ENCODE data around the gene PYGO1.
"Not testable (repeated sequence)": the region's sequence is repeated elsewhere in the genome, so short reads cannot be mapped to it uniquely, and the experiment has no call there.

PYGO1 gene

GRCh38 chr15:55606214-55606613 is 18.1 kb upstream of the PYGO1 start:
- no peak overlapping the region for H2AK5ac ChIP-seq (ENCODE audit: low read length)
- no peak overlapping the region for H2BK5ac ChIP-seq (ENCODE audit: low read length)
- H2BK120ac ChIP-seq (ENCODE audit: low read depth, low read length) = no peak overlapping the region
- H3K36me3 ChIP-seq (ENCODE audit: control insufficient read depth, insufficient read depth, low read length) = no peaks in the 10 kb centered on the region
- no peak overlapping the region for H3K27ac ChIP-seq (ENCODE audit: low read depth, low read length)
- no peaks in the 10 kb centered on the region for H3K27me3 ChIP-seq (ENCODE audit: insufficient read depth, low read length, poor library complexity)
- H3K9ac ChIP-seq (ENCODE audit: low read length) = no peak overlapping the region
- no peak overlapping the region for H4K8ac ChIP-seq (ENCODE audit: low read depth, low read length)
- H4K5ac ChIP-seq (ENCODE audit: low read length) = no peak overlapping the region
- no peaks in the 10 kb centered on the region for H3K4me1 ChIP-seq (ENCODE audit: control insufficient read depth, low read depth, low read length)
- H2BK15ac ChIP-seq (replicated peaks; ENCODE audit: low read depth) = no peak overlapping the region
- H3K4ac ChIP-seq (ENCODE audit: low read depth, low read length) = no peak overlapping the region
- no peaks in the 10 kb centered on the region for H3K79me1 ChIP-seq (ENCODE audit: low read length)
- no peak overlapping the region for H3K56ac ChIP-seq (ENCODE audit: low read length)
- no peak overlapping the region for H3K4me2 ChIP-seq (ENCODE audit: low read length)
- no peak overlapping the region for H3K4me3 ChIP-seq (ENCODE audit: low read length)
- DNase-seq = no peak
- WGBS (ENCODE audit: extremely low coverage, insufficient coverage, low lambda C conversion rate) = no CpG with 5 or more reads among the region's 5 CpGs
- no peak overlapping the region for H3K18ac ChIP-seq (ENCODE audit: low read length)
- no peak overlapping the region for H3K23ac ChIP-seq (ENCODE audit: low read length)
- H3K79me2 ChIP-seq (ENCODE audit: control insufficient read depth, insufficient read depth, low read length) = no peaks in the 10 kb centered on the region

GRCh38 chr15:55601374-55601773 is 13.2 kb upstream of the PYGO1 start:
- Histone ChIP-seq H2AK5ac (ENCODE audit: low read length) (no peak overlapping the region), H3K4me1 (ENCODE audit: control insufficient read depth, low read depth, low read length) (no peaks in the 10 kb centered on the region), H3K23ac (ENCODE audit: low read length) (no peak overlapping the region), H2BK120ac (ENCODE audit: low read depth, low read length) (no peak overlapping the region), H3K4me3 (ENCODE audit: low read length) (no peak overlapping the region), H3K79me1 (ENCODE audit: low read length) (no peaks in the 10 kb centered on the region), H3K27me3 (ENCODE audit: insufficient read depth, low read length, poor library complexity) (no peaks in the 10 kb centered on the region), H3K79me2 (ENCODE audit: control insufficient read depth, insufficient read depth, low read length) (no peaks in the 10 kb centered on the region), H3K9ac (ENCODE audit: low read length) (no peak overlapping the region), H2BK15ac (replicated peaks; ENCODE audit: low read depth) (no peak overlapping the region), H4K8ac (ENCODE audit: low read depth, low read length) (no peak overlapping the region), H3K56ac (ENCODE audit: low read length) (no peak overlapping the region), H4K5ac (ENCODE audit: low read length) (no peak overlapping the region), H2BK5ac (ENCODE audit: low read length) (no peak overlapping the region), H3K4me2 (ENCODE audit: low read length) (no peak overlapping the region), H3K4ac (ENCODE audit: low read depth, low read length) (no peak overlapping the region), H3K36me3 (ENCODE audit: control insufficient read depth, insufficient read depth, low read length) (no peaks in the 10 kb centered on the region), H3K18ac (ENCODE audit: low read length) (no peak overlapping the region), H3K27ac (ENCODE audit: low read depth, low read length) (no peak overlapping the region)
- WGBS (ENCODE audit: extremely low coverage, insufficient coverage, low lambda C conversion rate) = no CpG with 5 or more reads among the region's 5 CpGs
- no peak for DNase-seq

GRCh38 chr15:55599439-55599838 is 11.3 kb upstream of the PYGO1 start:
- no peak overlapping the region for H3K23ac ChIP-seq (ENCODE audit: low read length)
- no peak overlapping the region for H3K4ac ChIP-seq (ENCODE audit: low read depth, low read length)
- H4K8ac ChIP-seq (ENCODE audit: low read depth, low read length) = no peak overlapping the region
- no peak overlapping the region for H2BK120ac ChIP-seq (ENCODE audit: low read depth, low read length)
- H3K27ac ChIP-seq (ENCODE audit: low read depth, low read length) = no peak overlapping the region
- H3K79me1 ChIP-seq (ENCODE audit: low read length) = no peaks in the 10 kb centered on the region
- H2AK5ac ChIP-seq (ENCODE audit: low read length) = no peak overlapping the region
- H4K5ac ChIP-seq (ENCODE audit: low read length) = no peak overlapping the region
- no peak overlapping the region for H2BK15ac ChIP-seq (replicated peaks; ENCODE audit: low read depth)
- H3K36me3 ChIP-seq (ENCODE audit: control insufficient read depth, insufficient read depth, low read length) = no peaks in the 10 kb centered on the region
- no peak overlapping the region for H2BK5ac ChIP-seq (ENCODE audit: low read length)
- H3K18ac ChIP-seq (ENCODE audit: low read length) = no peak overlapping the region
- H3K4me1 ChIP-seq (ENCODE audit: control insufficient read depth, low read depth, low read length) = no peaks in the 10 kb centered on the region
- H3K4me2 ChIP-seq (ENCODE audit: low read length) = no peak overlapping the region
- whole genome bisulfite sequencing (ENCODE audit: extremely low coverage, insufficient coverage, low lambda C conversion rate) = no CpG with 5 or more reads among the region's 3 CpGs
- H3K4me3 ChIP-seq (ENCODE audit: low read length) = no peak overlapping the region
- no peak for DNase-seq
- no peak overlapping the region for H3K9ac ChIP-seq (ENCODE audit: low read length)
- no peaks in the 10 kb centered on the region for H3K79me2 ChIP-seq (ENCODE audit: control insufficient read depth, insufficient read depth, low read length)
- no peak overlapping the region for H3K56ac ChIP-seq (ENCODE audit: low read length)
- H3K27me3 ChIP-seq (ENCODE audit: insufficient read depth, low read length, poor library complexity) = no peaks in the 10 kb centered on the region

- not testable (repeated sequence) for H4K5ac ChIP-seq (ENCODE audit: low read length); H3K79me1 ChIP-seq (ENCODE audit: low read length); H3K4me2 ChIP-seq (ENCODE audit: low read length); H3K27me3 ChIP-seq (ENCODE audit: insufficient read depth, low read length, poor library complexity); H3K23ac ChIP-seq (ENCODE audit: low read length); H4K8ac ChIP-seq (ENCODE audit: low read depth, low read length); H3K27ac ChIP-seq (ENCODE audit: low read depth, low read length); H2BK5ac ChIP-seq (ENCODE audit: low read length); H3K4me3 ChIP-seq (ENCODE audit: low read length); DNase-seq; H3K9ac ChIP-seq (ENCODE audit: low read length); H2BK120ac ChIP-seq (ENCODE audit: low read depth, low read length); H3K4me1 ChIP-seq (ENCODE audit: control insufficient read depth, low read depth, low read length); H2AK5ac ChIP-seq (ENCODE audit: low read length); H3K18ac ChIP-seq (ENCODE audit: low read length); H2BK15ac ChIP-seq (replicated peaks; ENCODE audit: low read depth); H3K79me2 ChIP-seq (ENCODE audit: control insufficient read depth, insufficient read depth, low read length); H3K4ac ChIP-seq (ENCODE audit: low read depth, low read length); H3K56ac ChIP-seq (ENCODE audit: low read length); H3K36me3 ChIP-seq (ENCODE audit: control insufficient read depth, insufficient read depth, low read length)
- WGBS (ENCODE audit: extremely low coverage, insufficient coverage, low lambda C conversion rate) = no CpG with 5 or more reads among the region's 1 CpG
Measured at GRCh38 chr15:55593019-55593418, 4.9 kb upstream of the PYGO1 start.

- Histone ChIP-seq H3K36me3 (ENCODE audit: control insufficient read depth, insufficient read depth, low read length) (no peaks in the 10 kb centered on the region), H2AK5ac (ENCODE audit: low read length) (no peak overlapping the region), H3K79me2 (ENCODE audit: control insufficient read depth, insufficient read depth, low read length) (no peaks in the 10 kb centered on the region), H3K4me2 (ENCODE audit: low read length) (no peak overlapping the region), H2BK15ac (replicated peaks; ENCODE audit: low read depth) (no peak overlapping the region), H3K79me1 (ENCODE audit: low read length) (no peaks in the 10 kb centered on the region), H3K4me1 (ENCODE audit: control insufficient read depth, low read depth, low read length) (no peaks in the 10 kb centered on the region), H2BK5ac (ENCODE audit: low read length) (no peak overlapping the region), H3K4me3 (ENCODE audit: low read length) (no peak overlapping the region), H3K27me3 (ENCODE audit: insufficient read depth, low read length, poor library complexity) (peaks cover 16% of the 10 kb centered on the region), H2BK120ac (ENCODE audit: low read depth, low read length) (no peak overlapping the region), H3K23ac (ENCODE audit: low read length) (no peak overlapping the region), H3K18ac (ENCODE audit: low read length) (no peak overlapping the region), H3K56ac (ENCODE audit: low read length) (no peak overlapping the region), H4K8ac (ENCODE audit: low read depth, low read length) (no peak overlapping the region), H3K27ac (ENCODE audit: low read depth, low read length) (no peak overlapping the region), H3K4ac (ENCODE audit: low read depth, low read length) (no peak overlapping the region), H4K5ac (ENCODE audit: low read length) (no peak overlapping the region), H3K9ac (ENCODE audit: low read length) (no peak overlapping the region)
- no CpG with 5 or more reads among the region's 3 CpGs for WGBS (ENCODE audit: extremely low coverage, insufficient coverage, low lambda C conversion rate)
- peak; percentile 42 for DNase-seq
Measured at GRCh38 chr15:55590788-55591187, 2.6 kb upstream of the PYGO1 start.

- no peaks in the 10 kb centered on the region for H3K36me3 ChIP-seq (ENCODE audit: control insufficient read depth, insufficient read depth, low read length)
- no peak overlapping the region for H3K4me2 ChIP-seq (ENCODE audit: low read length)
- H3K27ac ChIP-seq (ENCODE audit: low read depth, low read length) = no peak overlapping the region
- no peak overlapping the region for H3K23ac ChIP-seq (ENCODE audit: low read length)
- H3K4ac ChIP-seq (ENCODE audit: low read depth, low read length) = no peak overlapping the region
- H4K8ac ChIP-seq (ENCODE audit: low read depth, low read length) = no peak overlapping the region
- peak overlapping the region; percentile 20 for H3K4me3 ChIP-seq (ENCODE audit: low read length)
- no peaks in the 10 kb centered on the region for H3K79me2 ChIP-seq (ENCODE audit: control insufficient read depth, insufficient read depth, low read length)
- H3K4me1 ChIP-seq (ENCODE audit: control insufficient read depth, low read depth, low read length) = no peaks in the 10 kb centered on the region
- no peak overlapping the region for H3K18ac ChIP-seq (ENCODE audit: low read length)
- no CpG with 5 or more reads among the region's 10 CpGs for WGBS (ENCODE audit: extremely low coverage, insufficient coverage, low lambda C conversion rate)
- H3K79me1 ChIP-seq (ENCODE audit: low read length) = no peaks in the 10 kb centered on the region
- no peak overlapping the region for H2AK5ac ChIP-seq (ENCODE audit: low read length)
- no peak overlapping the region for H2BK120ac ChIP-seq (ENCODE audit: low read depth, low read length)
- H3K56ac ChIP-seq (ENCODE audit: low read length) = no peak overlapping the region
- no peak overlapping the region for H2BK5ac ChIP-seq (ENCODE audit: low read length)
- H3K27me3 ChIP-seq (ENCODE audit: insufficient read depth, low read length, poor library complexity) = peaks cover 16% of the 10 kb centered on the region
- DNase-seq = no peak
- H3K9ac ChIP-seq (ENCODE audit: low read length) = no peak overlapping the region
- H2BK15ac ChIP-seq (replicated peaks; ENCODE audit: low read depth) = no peak overlapping the region
- no peak overlapping the region for H4K5ac ChIP-seq (ENCODE audit: low read length)
Measured at GRCh38 chr15:55589287-55589686, 1.1 kb upstream of the PYGO1 start.
